Keratinocyte (primary cell): Measurements from ENCODE around the gene LRRC8D. TPM values are rescaled to one million over a fixed set of nuclear protein-coding genes. Genes with fewer than 3 reads are reported as not detected.
"Not testable (repeated sequence)": the region's sequence is repeated elsewhere in the genome, so short reads cannot be mapped to it uniquely, and the experiment has no call there.

Source experiments
- DNase-seq: peaks from one replicate; pipeline ENCODE4 v3.0.0-alpha.2; 2011; ENCODE audit warnings: low read depth, missing footprints, low spot score
- FAIRE-seq: peaks from 2 replicates; lab custom pipeline; 2011; peaks lifted over from hg19 to GRCh38; lab: Jason Lieb, UNC
- H2AFZ ChIP-seq: 2 replicates; pipeline ENCODE4 v1.6.0; 2012; ENCODE audit warnings: low read length, control low read depth, inconsistent platforms; ENCODE audit not compliant: control insufficient read depth
- H3K27ac ChIP-seq: 2 replicates; pipeline ENCODE4 v1.5.1; 2011; ENCODE audit warnings: low read length; ENCODE audit not compliant: control insufficient read depth, insufficient read depth
- H3K27me3 ChIP-seq: 3 replicates; pipeline ENCODE4 v1.6.0; 2011; ENCODE audit warnings: low read length; ENCODE audit not compliant: control insufficient read depth, insufficient read depth; ENCODE audit errors: extremely low read depth
- H3K36me3 ChIP-seq, 2 experiments: 2 replicates in 1 of 2; 3 replicates in 1 of 2; pipeline ENCODE4 v1.5.1; 2011; ENCODE audit warnings: low read length in 2 of 2, mild to moderate bottlenecking in 1 of 2; ENCODE audit not compliant: control insufficient read depth in 2 of 2, insufficient read depth in 2 of 2; ENCODE audit errors: extremely low read depth in 1 of 2
- H3K4me1 ChIP-seq: 3 replicates; pipeline ENCODE4 v1.5.1; 2011; ENCODE audit warnings: low read length; ENCODE audit not compliant: control insufficient read depth, insufficient read depth; ENCODE audit errors: extremely low read depth
- H3K4me2 ChIP-seq: 3 replicates; pipeline ENCODE4 v1.6.0; 2011; ENCODE audit warnings: low read depth, low read length; ENCODE audit not compliant: control insufficient read depth, insufficient read depth; ENCODE audit errors: extremely low read depth
- H3K4me3 ChIP-seq, 3 experiments: fragments of 200-600 bp in 1 of 3; sonication (generic) in 1 of 3; 2 replicates in 2 of 3; 3 replicates in 1 of 3; pipeline ENCODE4 v1.5.1; 2011 to 2016; ENCODE audit warnings: low read length in 3 of 3, mild to moderate bottlenecking in 3 of 3, control low read depth in 2 of 3, inconsistent platforms in 1 of 3, low read depth in 1 of 3, mixed read lengths in 1 of 3, mixed run types in 1 of 3, moderate library complexity in 1 of 3; ENCODE audit not compliant: control insufficient read depth in 2 of 3, insufficient read depth in 2 of 3; ENCODE audit errors: extremely low read depth in 1 of 3
- H3K79me2 ChIP-seq: 2 replicates; pipeline ENCODE4 v1.6.0; 2012; ENCODE audit warnings: low read length; ENCODE audit not compliant: control insufficient read depth, insufficient read depth
- H3K9ac ChIP-seq: 3 replicates; pipeline ENCODE4 v1.6.0; 2011; ENCODE audit warnings: low read length; ENCODE audit not compliant: control insufficient read depth, insufficient read depth; ENCODE audit errors: extremely low read depth
- H3K9me1 ChIP-seq: 3 replicates; pipeline ENCODE4 v1.6.0; 2011; ENCODE audit warnings: low read length; ENCODE audit not compliant: control insufficient read depth, insufficient read depth; ENCODE audit errors: extremely low read depth
- H3K9me3 ChIP-seq: 2 replicates; pipeline ENCODE4 v1.5.1; 2012; ENCODE audit warnings: low read depth, low read length; ENCODE audit not compliant: control insufficient read depth
- H4K20me1 ChIP-seq: 3 replicates; pipeline ENCODE4 v1.6.0; 2011; ENCODE audit warnings: low read length; ENCODE audit not compliant: control insufficient read depth, insufficient read depth; ENCODE audit errors: extremely low read depth
- EZH2 ChIP-seq: IDR thresholded peaks from one replicate; pipeline ENCODE4 v1.6.1; 2012; ENCODE audit warnings: inconsistent platforms, mild to moderate bottlenecking, low read length, moderate library complexity
- dilution Hi-C: fragments of 300-500 bp; cut with MboI; formaldehyde crosslinking; loops from one replicate; pipeline ENCODE4 v1.7.0; 2020; ENCODE audit warnings: low sequenced_read_pairs; ENCODE audit not compliant: extremely low pct_ligation_motif_present
- polyA minus RNA-seq, 3 experiments: library from RNA; depleted of rRNA, polyadenylated mRNA; stranded (reverse); fragments of >200 nt; gene quantifications; 1 replicate in 1 of 3; 2 replicates in 1 of 3; 3 replicates in 1 of 3; pipeline ENCODE4 v1.2.3, GENCODE V29; 2011
- polyA plus RNA-seq, 5 experiments: library from polyadenylated mRNA; depleted of rRNA in 3 of 5; stranded (reverse) in 3 of 5; stranded (forward) in 1 of 5; unstranded in 1 of 5; fragments of >200 nt; gene quantifications; 1 replicate in 1 of 5; 2 replicates in 3 of 5; 3 replicates in 1 of 5; pipeline versions ENCODE4 v1.2.1 to v1.2.3, GENCODE V29; 2011 to 2012; ENCODE audit warnings: missing spikeins in 2 of 5, low read depth in 1 of 5, low replicate concordance in 1 of 5
- TF ChIP-seq, protein P1 (sequence below), 3 experiments: IDR thresholded peaks in 1 of 3; conservative IDR thresholded peaks in 1 of 3; optimal IDR thresholded peaks in 1 of 3; 2 replicates in 2 of 3; 3 replicates in 1 of 3; pipeline versions ENCODE3 to v1.5.1; 2011; ENCODE audit warnings: low read length in 3 of 3, mild to moderate bottlenecking in 3 of 3, moderate library complexity in 2 of 3, control low read depth in 1 of 3, inconsistent platforms in 1 of 3; ENCODE audit not compliant: insufficient read depth in 2 of 3; ENCODE audit errors: extremely low read depth in 1 of 3

LRRC8D gene
- polyA plus RNA-seq, result 50.6 to 65.2 TPM (median 54.7 TPM) in 3 replicates
- polyA plus RNA-seq (2011; ENCODE audit: low read depth), result 13.7 TPM
- 42.2 and 56.6 TPM in 2 replicates for polyA plus RNA-seq (2011; cell fraction: cytosol; rRNA removed)
- 59.4 and 66.6 TPM in 2 replicates for polyA plus RNA-seq (2011; cell fraction: nucleus; rRNA removed)
- 19.0 and 40.4 TPM in 2 replicates for polyA plus RNA-seq (2012; ENCODE audit: low replicate concordance)
- 59.6 to 96.0 TPM (median 74.5 TPM) in 3 replicates for polyA minus RNA-seq
- 81.1 TPM for polyA minus RNA-seq (2011; cell fraction: cytosol; rRNA and poly(A)+ RNA removed)
- polyA minus RNA-seq (2011; cell fraction: nucleus; rRNA and poly(A)+ RNA removed), result 41.0 and 65.7 TPM in 2 replicates

DNA sequence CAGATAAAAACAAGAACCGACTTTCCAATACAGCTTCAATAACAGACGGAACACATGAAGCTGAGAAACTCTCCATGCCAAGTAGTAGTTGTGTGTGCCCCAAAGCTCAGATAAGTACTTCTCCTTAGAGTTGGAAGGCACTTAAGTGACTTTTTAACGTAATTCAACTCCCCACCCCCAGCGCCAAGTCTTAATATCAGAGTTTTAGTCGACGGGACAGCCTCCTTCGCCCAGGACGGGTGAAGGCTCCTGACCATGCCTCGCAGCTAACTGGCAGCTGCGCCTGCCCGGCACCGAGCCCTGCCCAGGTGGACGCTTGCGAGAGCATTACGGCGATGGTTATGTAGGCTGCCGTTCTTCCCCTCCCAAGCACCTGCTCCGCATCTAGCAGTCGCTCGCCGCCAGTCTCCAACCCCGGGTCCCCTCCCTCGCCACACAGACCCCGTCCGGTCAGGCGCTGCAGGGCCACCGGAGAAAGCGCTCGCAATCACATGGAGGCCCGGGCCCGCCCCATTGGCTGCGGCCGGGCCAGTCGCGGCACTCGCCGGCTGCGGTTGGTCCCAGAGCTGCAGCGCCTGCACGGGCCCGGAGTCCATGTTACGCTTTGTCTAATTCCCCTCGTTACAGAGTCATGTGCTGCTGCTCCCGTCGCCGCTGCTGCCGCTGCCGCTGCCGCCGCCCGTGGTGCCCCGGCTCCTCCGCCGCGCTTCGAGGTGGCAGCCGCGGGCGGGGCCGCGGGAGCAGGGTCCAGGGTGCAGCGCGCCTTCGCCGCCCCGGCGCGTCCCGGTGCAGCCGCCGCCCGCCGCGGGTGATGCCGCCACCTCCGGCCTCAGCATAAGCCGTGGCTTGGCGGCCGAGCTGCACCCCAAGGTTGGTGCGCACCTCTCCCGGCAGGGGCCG lies at the start of gene LRRC8D:
TSS of gene LRRC8D (plus strand) at position 611 of the 900 bp plus-strand sequence. CDS start 112,037 bp downstream, outside the sequence.
- Histone ChIP-seq H3K4me3 (peak within 1 kb of the TSS; percentile 59 to 80 (median 62)), H3K9me3 (no peaks in the 10 kb centered on the region), H3K9me1 (no peaks in the 10 kb centered on the region), H3K27me3 (peaks cover 5% of the 10 kb centered on the region), H3K9ac (peak within 1 kb of the TSS; percentile 49), H4K20me1 (no peaks in the 10 kb centered on the region), H3K4me1 (peaks cover 5% of the 10 kb centered on the region), H3K27ac (no peak within 1 kb of the TSS), H3K36me3 (no peaks in the 10 kb centered on the region), H3K79me2 (no peaks in the 10 kb centered on the region), H2AFZ (peak within 1 kb of the TSS; percentile 90), H3K4me2 (peak within 1 kb of the TSS; percentile 89)
- TF ChIP-seq EZH2, result no peak
- TF ChIP-seq, protein P1, sequence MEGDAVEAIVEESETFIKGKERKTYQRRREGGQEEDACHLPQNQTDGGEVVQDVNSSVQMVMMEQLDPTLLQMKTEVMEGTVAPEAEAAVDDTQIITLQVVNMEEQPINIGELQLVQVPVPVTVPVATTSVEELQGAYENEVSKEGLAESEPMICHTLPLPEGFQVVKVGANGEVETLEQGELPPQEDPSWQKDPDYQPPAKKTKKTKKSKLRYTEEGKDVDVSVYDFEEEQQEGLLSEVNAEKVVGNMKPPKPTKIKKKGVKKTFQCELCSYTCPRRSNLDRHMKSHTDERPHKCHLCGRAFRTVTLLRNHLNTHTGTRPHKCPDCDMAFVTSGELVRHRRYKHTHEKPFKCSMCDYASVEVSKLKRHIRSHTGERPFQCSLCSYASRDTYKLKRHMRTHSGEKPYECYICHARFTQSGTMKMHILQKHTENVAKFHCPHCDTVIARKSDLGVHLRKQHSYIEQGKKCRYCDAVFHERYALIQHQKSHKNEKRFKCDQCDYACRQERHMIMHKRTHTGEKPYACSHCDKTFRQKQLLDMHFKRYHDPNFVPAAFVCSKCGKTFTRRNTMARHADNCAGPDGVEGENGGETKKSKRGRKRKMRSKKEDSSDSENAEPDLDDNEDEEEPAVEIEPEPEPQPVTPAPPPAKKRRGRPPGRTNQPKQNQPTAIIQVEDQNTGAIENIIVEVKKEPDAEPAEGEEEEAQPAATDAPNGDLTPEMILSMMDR (optimal IDR thresholded peaks at IDR 0.05 in 1 of 3, IDR thresholded peaks at IDR 0.05 in 1 of 3, conservative IDR thresholded peaks at IDR 0.05 in 1 of 3; ENCODE audit: extremely low read depth in 1 of 3, insufficient read depth in 2 of 3, low read length in 3 of 3), result no peak
- FAIRE-seq (no peak), DNase-seq (no peak)
- dilution Hi-C loops, result no loop called here

DNA sequence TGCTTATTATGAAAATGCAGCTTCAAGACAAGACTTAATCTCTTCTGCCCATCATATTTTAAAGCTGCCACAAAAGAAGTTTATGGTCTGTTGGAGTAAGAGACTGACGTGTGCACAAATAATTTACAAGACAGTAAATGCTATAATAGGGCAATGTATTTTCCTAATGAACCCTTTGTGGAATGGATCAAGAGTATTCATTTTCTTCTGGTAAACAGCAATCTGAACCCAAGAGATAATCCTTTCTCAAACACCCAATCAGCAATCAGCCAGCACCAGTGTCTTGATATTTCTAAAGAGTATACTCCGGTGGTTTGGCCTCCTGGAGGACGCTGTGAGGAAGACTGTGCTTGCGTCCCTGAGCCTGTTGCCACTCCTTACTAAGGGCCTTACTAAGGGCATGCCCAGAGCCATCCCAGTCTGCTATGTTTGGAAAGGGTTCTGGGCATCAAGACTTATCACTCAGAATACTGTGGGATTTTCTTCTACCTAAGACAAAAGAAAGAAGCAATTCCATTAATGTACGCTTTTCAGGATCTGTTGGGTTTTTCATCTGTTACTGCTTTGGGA lies 48.8 kb upstream of the LRRC8D start:
- Histone ChIP-seq H3K79me2 (no peaks in the 10 kb centered on the region), H3K36me3 (no peaks in the 10 kb centered on the region), H4K20me1 (no peaks in the 10 kb centered on the region), H3K4me1 (peaks cover 5% of the 10 kb centered on the region), H2AFZ (no peak overlapping the region), H3K9ac (no peak overlapping the region), H3K4me2 (no peak overlapping the region), H3K27me3 (no peaks in the 10 kb centered on the region), H3K9me1 (no peaks in the 10 kb centered on the region), H3K9me3 (no peaks in the 10 kb centered on the region), H3K4me3 (no peak overlapping the region), H3K27ac (no peak overlapping the region)
- dilution Hi-C loops, result no loop called here
- no peak for DNase-seq
- FAIRE-seq, result no peak
- TF ChIP-seq, protein P1 (optimal IDR thresholded peaks at IDR 0.05 in 1 of 3, IDR thresholded peaks at IDR 0.05 in 1 of 3, conservative IDR thresholded peaks at IDR 0.05 in 1 of 3; ENCODE audit: extremely low read depth in 1 of 3, insufficient read depth in 2 of 3, low read length in 3 of 3), result no peak
- TF ChIP-seq EZH2, result no peak

DNA sequence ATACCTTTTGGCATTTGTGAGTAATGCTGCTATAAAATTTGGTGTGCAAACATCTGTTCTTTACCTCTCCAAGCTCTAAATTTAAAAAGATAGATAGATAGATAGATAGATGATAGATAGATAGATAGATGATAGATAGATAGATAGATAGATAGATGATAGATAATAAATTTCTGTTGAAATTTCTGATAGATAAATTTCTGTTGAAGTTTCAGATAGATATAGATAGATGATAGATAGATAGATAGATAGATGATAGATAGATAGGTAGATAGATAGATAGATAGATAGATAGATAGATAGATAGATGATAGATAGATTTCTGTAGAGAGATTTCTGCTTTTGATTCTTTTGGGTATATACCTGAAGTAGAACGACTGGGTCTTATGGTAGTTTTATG lies 44.7 kb upstream of the LRRC8D start:
- H3K36me3 ChIP-seq, H3K9me1 ChIP-seq, FAIRE-seq, H3K27ac ChIP-seq, H4K20me1 ChIP-seq, H2AFZ ChIP-seq, H3K27me3 ChIP-seq, H3K9ac ChIP-seq, dilution Hi-C loops, H3K9me3 ChIP-seq, H3K79me2 ChIP-seq, H3K4me3 ChIP-seq, DNase-seq, H3K4me1 ChIP-seq, H3K4me2 ChIP-seq: not testable (repeated sequence)
